Activated CD4-positive, alpha-beta T cell treated with anti-CD3 and anti-CD28 coated beads, Interleukin-2, Interleukin-6, amounts not matched to agents 100 ng/mL and 50 ng/mL, durations not matched to agents 16 hours and 8 hours (primary cell): Measurements from ENCODE around the gene ABCC3.
"Not testable (repeated sequence)": the region's sequence is repeated elsewhere in the genome, so short reads cannot be mapped to it uniquely, and the experiment has no call there.

ENCODE experiments used
- DNase-seq: peaks from one replicate; pipeline ENCODE4 v3.0.0-alpha.2; 2020

Gene ABCC3

DNA sequence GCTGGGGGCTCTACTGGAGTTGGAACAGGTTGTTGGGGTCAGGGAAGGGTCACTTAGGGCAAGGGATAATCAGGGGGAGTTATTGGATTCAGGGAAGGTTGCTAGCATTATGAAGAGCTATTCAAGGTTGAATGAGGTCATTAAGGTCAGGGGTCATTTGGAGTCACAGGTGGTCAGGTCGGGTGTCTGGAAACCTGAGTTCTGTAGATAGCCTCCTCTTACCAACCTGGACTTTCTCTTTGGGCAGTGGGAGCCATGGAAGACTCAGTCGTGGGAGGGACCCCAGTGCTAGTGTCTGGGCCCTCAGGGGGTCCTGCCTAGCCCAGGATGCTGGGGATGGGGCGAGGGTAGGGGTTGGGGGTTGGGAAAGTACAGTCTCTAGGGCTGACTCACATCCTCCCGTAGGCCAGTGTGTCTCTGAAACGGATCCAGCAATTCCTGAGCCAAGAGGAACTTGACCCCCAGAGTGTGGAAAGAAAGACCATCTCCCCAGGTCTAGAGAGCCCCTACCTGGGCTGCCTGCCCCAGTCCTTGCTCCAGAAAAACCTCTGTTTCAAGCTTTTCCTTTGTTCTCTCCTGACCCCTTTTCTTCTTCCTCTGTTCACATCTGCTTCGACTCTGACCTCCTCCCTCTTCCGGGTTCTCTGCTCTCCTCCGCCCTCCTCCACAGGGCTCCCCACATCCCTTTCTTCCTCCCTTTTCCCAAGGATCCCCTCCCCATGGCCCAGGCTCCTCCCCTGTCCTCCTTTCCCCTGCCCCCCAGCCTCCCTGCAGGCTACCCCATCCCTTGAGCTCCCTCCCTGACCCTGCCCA, 33.5 kb downstream of the ABCC3 start:
- DNase-seq, result no peak

DNA sequence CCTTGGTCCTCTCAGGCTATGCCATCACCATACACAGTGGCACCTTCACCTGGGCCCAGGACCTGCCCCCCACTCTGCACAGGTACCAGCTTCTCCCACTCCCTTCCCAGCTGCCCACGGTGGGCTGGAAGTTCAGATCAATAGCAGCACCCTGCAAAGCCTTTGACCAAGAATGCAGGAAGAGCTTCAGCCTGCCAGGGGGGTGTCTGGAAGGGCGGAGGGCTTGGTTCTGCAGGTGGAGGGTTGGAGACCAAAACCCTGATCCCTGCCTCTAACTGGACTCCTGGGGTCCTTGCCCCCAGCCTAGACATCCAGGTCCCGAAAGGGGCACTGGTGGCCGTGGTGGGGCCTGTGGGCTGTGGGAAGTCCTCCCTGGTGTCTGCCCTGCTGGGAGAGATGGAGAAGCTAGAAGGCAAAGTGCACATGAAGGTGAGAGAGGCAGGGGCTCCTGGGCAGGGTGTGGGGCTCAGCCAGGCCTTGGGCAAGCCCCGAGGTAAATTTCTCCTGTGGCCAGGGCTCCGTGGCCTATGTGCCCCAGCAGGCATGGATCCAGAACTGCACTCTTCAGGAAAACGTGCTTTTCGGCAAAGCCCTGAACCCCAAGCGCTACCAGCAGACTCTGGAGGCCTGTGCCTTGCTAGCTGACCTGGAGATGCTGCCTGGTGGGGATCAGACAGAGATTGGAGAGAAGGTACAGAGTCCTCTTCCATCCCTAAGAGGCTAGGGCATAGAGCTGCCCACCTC, 34.3 kb downstream of the ABCC3 start:
- no peak for DNase-seq

DNA sequence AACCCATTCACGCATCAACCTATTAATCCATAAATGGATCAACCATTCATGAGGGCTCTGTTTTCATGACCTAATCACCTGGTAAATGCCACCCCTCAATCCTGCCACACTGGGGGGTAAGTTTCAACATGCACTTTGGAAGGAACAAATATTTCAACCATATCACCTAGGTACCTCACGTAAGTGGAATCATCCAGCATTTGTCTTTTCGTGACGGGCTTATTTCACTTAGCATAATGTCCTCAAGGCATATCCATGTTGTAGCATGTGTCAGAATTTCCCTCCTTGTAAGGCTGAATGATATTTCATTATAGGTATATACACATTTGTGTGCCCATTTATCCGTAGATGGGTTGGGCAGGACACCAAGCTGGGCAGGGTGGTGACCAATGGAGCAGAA, 37.4 kb downstream of the ABCC3 start:
- DNase-seq, result no peak

DNA sequence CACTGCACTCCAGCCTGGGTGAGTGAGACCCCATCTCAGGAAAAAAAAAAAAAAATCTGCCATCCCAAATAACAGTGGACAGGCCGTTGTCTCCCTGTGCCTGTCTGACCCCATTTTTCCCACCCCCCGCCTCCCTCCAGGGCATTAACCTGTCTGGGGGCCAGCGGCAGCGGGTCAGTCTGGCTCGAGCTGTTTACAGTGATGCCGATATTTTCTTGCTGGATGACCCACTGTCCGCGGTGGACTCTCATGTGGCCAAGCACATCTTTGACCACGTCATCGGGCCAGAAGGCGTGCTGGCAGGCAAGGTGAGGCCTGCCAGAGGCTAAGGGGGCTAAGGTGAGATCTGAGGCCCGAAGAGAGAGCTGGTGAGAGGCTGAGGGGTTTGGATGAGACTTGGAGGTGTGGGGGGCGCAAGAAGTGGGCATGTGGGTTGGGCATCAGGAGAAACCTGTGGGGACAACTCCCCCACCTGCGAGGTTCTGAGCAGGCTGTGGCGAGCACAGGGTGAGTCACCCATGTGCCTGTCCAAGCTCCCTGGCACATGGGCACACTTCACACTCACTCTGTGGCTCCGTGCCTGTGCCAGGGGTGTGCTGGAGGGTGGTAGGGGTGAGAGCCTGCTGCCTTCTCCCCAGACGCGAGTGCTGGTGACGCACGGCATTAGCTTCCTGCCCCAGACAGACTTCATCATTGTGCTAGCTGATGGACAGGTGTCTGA, 38.3 kb downstream of the ABCC3 start:
- no peak for DNase-seq

DNA sequence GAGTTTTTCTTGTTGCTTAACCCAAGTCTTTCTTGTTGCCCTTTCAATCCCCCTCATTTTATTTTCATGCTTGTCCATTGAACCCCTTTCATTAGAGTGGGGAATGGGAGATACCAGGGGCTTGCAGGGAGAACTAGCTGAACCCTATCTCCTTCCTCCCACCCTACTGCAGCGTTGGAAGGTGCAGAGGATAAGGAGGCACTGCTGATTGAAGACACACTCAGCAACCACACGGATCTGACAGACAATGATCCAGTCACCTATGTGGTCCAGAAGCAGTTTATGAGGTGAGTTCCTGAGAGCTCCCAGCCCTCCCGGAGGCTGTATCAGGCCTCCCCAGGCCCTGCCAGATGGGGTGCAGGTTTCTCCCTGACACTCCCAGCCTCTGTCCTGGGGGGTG, 40.5 kb downstream of the ABCC3 start:
- DNase-seq, result no peak

DNA sequence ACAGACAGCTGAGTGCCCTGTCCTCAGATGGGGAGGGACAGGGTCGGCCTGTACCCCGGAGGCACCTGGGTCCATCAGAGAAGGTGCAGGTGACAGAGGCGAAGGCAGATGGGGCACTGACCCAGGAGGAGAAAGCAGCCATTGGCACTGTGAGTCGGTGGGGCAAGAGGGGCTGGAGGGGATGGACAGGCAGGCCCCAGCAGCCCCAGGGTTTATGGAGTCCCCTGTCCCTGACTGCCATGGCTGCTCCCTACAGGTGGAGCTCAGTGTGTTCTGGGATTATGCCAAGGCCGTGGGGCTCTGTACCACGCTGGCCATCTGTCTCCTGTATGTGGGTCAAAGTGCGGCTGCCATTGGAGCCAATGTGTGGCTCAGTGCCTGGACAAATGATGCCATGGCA, 40.9 kb downstream of the ABCC3 start:
- DNase-seq, result no peak

DNA sequence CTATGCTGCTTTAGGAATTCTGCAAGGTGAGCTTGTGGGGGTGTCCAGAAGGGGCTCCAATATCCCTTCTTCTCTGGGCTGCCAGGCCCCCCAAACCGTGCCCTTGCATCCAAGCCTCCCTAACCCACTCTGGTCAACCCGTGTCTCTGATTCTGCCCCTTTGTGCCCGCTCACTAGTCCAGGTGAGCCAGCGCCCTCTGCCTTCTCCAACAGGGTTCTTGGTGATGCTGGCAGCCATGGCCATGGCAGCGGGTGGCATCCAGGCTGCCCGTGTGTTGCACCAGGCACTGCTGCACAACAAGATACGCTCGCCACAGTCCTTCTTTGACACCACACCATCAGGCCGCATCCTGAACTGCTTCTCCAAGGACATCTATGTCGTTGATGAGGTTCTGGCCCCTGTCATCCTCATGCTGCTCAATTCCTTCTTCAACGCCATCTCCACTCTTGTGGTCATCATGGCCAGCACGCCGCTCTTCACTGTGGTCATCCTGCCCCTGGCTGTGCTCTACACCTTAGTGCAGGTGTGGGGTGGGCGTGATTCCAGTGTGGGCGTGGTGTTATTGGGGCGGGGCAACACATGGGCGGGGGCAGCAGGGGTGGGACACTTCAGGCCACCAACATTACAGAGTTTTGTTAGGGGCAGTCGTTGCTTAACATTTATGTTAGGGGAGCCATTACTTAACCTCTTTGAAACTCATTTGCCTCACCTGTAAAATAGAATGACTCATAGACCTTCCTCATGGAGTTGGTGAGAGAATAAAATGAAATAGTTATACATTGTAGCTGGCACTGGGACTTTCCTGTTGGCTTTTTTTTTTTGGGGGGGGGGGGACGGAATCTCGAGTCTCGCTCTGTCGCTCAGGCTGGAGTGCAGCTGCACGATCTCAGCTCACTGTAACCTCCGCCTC, 41.6 kb downstream of the ABCC3 start:
- no peak for DNase-seq

DNA sequence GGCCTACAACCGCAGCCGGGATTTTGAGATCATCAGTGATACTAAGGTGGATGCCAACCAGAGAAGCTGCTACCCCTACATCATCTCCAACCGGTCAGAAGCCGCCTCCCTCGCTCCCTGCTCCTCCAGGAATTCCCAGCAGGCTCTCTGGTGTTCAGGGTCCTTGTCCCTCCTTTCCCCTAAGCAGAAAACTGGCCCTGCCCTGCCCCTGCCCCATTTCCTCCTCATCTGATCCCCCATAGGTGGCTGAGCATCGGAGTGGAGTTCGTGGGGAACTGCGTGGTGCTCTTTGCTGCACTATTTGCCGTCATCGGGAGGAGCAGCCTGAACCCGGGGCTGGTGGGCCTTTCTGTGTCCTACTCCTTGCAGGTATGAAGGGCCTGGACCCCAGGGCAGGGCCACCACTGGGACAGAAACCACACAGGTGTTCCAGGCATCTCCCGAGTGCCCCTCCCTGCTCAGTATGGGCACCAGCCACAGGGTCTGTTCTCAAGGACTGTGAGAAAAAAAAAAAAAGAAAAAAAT, 43.2 kb downstream of the ABCC3 start:
- DNase-seq, result no peak

DNA sequence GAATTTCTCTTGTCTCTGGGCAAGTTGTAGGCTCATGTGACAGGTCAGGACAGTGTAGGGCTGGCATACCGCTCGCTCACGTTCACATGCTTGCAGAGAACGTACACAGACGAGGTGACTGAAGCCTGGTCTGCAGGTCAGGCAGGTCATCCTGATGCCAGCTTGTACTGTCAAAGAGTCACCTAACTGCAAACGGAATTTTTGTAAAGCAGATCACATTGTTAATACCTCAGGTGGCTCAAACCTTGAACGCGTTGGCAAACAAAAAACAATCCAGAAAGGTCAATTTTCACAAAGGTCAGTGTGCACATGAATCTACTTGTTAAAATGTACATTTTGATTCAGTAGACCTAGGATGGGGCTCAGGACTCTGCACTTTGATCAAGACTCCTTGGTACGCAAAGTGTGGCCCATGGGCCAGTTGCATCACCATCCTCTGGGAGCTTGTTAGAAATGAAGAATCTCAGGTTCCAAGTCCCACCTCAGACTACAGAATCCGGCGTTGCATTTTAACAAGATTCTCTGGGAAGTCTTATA, 44.4 kb downstream of the ABCC3 start:
- DNase-seq, result no peak

DNA sequence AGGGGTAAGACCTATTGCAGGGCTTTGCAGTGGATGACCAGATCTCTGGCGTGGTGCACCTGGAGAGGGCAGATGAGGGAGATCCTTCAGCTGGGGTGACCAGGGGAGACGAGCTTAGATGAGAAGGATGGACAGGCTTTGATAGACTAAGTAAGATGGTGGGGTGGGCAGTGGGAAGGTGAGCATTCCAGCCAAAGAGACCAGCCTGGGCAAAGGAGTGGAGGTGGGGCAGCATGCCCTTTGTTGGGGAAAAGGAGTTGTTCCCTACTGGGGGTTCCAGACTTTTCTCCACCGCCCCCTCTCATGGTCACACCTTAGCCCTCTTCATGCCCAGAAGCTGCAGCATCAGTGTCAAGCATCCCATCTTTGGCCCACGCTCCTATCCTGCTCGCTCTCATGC, 45.4 kb downstream of the ABCC3 start:
- DNase-seq, result no peak

DNA sequence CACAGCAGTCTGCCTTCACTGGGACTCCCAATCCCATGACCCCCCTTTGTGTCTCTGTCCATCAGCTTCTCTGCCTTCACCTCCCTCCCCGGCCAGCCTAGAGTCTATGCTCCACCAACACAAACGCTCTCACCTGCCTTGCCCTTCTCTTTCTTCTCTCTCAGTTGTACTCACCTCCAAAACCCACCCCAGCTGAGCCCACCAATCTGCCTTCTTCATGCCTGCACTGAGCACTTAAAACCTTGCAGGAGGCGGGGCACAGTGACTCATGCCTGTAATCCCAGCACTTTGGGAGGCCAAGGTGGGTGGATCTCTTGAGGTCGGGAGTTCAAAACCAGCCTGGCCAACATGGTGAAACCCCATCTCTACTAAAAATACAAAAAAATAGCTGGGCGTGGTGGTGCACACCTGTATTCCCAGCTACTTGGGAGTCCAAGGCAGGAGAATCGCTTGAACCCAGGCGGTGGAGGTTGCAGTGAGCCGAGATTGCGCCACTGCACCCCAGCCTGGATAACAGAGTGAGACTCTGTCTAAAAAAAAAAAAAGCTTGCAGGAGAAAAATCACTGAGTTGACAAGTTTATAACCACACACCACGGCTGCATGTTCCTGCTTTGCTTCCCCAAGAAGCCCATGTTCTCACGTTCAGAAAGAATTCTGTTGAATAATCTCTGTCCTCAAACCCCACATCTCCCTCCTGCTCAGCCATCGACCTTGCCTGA, 46.0 kb downstream of the ABCC3 start:
- DNase-seq, result not testable (repeated sequence)

DNA sequence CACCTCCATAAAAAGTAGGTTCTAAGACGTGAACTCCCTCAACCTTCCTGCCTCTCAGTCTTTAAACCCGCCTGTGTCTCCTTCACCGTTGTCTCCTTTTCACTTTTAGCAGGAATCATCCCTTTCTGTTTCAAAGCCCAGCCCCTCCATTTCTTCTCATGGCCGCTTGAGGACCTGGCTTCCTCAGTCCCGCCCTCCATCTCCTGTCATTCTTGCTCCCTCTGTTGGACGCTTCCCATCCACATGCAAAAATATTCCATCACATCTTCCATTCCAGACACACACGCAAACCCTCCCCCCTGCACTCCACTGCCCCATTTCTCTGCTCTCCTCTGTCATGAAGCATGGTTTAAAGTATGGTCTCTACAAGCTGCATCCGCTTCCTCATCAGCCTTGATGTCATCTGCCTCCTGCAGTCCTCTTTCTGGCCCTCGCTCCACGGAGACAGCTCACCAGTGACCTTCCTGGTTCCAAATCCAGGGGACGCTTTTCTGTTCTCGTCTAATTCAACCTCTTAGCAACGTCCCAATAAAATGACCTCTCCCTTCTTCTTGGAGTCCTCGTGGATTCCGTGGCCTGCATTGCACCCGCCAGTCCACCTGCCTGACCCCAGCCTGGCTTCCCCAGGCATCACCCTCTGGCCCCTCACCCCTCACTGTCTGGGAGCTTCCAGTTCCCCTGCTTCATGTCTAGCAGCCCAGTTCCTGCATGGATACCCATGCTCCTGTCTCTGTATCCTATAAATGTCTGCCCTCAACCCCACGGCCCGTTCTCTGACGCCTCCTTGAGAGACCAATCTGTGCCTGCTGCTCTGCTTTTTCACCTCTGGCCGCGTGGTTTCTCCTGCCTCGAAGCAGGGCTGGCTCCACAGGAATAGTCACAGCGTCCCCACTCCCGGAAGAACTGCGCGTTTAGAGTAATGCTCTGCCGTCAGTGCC, 46.9 kb downstream of the ABCC3 start:
- no peak for DNase-seq

DNA sequence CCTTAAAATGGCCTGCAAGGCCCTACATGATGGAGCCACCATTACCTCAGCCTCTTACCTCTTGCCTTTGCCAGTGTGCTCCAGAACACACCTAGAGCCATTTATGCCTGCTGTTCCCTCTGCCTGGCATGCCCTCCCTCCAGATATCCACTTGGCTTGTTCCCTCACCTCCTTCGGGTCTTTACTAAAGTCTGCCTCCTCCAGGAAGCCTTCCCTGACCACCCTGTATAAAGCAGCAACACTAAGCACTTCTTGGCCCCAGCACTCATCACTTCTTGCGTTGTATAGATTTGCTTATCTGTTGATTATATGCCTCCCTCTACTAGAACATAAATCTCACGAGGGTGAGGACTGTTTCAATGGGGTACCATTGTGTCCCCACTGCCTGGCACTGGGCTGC, 47.8 kb downstream of the ABCC3 start:
- no peak for DNase-seq

DNA sequence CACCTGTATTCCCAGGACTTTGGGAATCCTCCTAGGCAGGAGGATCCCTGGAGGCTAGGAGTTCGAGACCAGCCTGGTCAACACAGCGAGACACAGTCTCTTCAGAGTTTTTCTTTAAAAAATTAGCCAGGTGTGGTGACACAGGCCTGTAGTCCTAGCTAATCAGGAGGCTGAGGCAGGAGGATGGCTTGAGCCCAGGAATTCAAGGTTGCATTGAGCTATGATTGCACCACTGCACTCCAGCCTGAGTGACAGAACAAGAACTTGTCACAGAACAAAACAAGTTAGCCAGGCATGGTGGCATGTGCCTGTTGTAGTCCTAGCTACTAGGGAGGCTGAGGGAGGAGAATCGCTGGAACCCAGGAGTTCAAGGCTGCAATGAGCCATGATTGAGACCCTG, 48.3 kb downstream of the ABCC3 start:
- no peak for DNase-seq

DNA sequence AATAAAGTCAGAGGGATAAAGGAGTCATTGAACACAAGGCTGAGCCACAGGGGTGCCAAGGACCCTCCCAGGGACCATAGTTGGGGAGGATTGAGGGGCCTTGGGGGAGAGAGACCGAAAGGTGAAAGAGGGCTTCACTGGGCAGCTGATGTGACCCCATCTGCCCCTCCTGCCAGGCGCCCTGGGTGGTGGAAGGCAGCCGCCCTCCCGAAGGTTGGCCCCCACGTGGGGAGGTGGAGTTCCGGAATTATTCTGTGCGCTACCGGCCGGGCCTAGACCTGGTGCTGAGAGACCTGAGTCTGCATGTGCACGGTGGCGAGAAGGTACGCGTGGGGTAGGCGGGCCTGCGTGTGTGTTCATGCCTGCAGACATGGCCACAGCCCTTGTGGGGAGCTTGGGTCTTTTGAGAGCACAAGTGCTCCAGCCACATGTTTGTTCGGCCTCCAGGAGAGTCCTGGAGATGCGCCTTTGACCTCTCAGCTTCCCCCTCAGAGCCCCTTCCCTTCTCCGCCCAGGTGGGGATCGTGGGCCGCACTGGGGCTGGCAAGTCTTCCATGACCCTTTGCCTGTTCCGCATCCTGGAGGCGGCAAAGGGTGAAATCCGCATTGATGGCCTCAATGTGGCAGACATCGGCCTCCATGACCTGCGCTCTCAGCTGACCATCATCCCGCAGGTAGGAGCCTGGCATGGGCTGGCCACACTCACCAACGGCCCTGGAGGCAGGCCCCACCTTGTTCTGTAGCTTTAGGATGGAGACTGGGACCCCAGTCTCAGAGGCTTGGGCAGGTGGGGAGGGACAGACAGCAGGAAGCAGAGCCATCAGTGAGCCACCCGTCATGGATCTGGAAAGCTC, 49.0 kb downstream of the ABCC3 start:
- DNase-seq, result no peak

DNA sequence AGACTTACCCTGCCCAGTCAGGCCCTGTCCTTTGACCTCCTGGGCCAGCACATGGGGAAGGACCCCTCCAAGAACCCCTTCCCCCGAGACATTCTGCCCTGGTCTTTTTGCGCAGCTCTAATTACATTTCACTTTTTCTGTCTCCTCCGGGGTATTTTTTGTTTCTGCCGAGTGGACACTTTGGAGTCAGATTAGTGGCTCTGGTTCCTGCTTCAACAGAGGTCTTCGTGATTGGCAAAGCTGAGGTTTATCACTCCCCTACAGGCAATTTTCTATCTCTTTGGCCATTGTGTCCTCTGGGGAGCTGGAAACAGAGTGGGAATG, 49.6 kb downstream of the ABCC3 start:
- no peak for DNase-seq

DNA sequence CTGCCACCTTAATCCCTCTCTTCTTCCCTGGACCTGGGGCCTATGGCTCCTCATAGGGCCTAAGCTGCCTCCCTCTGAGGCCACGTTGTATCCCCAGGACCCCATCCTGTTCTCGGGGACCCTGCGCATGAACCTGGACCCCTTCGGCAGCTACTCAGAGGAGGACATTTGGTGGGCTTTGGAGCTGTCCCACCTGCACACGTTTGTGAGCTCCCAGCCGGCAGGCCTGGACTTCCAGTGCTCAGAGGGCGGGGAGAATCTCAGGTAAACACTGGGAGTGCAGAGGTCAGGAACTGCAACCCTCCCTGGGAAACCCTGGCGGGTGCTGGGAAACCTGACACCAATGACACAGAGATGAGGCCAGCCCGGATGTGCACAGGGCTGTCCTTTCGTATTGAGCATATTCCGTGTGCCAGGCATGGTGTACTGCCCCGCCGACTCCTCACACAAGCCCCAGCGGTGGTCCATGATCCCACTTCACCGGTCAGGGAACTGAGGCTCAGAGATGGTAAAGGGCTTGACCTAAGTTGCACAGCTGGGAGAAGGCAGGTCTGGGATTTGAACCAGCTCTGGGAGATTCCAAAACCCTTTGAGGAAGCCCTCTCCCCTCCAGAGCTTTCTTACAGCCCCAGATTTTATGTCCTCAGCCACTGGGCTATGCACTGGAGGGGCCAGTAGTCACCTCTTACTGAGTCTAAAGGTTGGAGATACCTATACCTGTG, 50.1 kb downstream of the ABCC3 start:
- no peak for DNase-seq

DNA sequence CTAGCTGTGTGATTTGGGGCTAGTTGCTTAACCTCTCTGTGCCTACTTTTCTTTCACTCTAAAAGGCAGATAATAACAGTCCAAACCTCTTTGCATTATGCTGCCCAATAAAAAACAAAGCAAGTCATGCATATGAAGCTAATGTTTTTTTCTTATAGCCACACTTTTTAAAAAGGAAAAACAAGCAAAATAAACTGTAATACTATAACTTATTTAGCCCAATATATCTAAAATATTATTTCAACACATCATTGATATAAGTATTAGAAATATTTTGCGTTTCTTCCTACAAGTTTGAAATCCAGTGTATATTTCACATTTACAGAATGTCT, 50.6 kb downstream of the ABCC3 start:
- DNase-seq, result no peak
